GM12878 (cell line): ENCODE measurements around the gene DNAH3. TPM values are rescaled to one million over a fixed set of nuclear protein-coding genes. Genes with fewer than 3 reads are reported as not detected.

Source experiments
- ATAC-seq: fragments of 200-7000 bp; cut with Tn5 transposase; 3 replicates; pipeline ENCODE4 v1.9.1; 2020; ENCODE audit warnings: mild to moderate bottlenecking, moderate library complexity
- BruUV-seq: library from RNA; stranded (reverse); fragments of 400-500 nt; replicated peaks from 2 replicates; lab custom pipeline; 2021; lab: Mats Ljungman, UMichigan
- CTCF ChIA-PET: fragments of 300-600 bp; sonication (Branson Sonifier 250); formaldehyde crosslinking; extraction: SDS; loops from one replicate; lab custom pipeline; 2021; ENCODE audit warnings: inconsistent platforms; lab: Yijun Ruan, JAX
- POLR2A ChIA-PET: fragments of 350-600 bp; formaldehyde crosslinking; extraction: SDS; loops from one replicate; lab custom pipeline; 2021; ENCODE audit warnings: inconsistent platforms; lab: Charles Lee
- RAD21 ChIA-PET: fragments of 300-600 bp; sonication (Branson Sonifier 250); formaldehyde crosslinking; loops from one replicate; lab custom pipeline; 2023; ENCODE audit warnings: antibody characterized with exemption; ENCODE audit not compliant: unreplicated experiment; lab: Charles Lee
- SMC1A ChIA-PET: fragments of 300-600 bp; sonication (Branson Sonifier 250); formaldehyde crosslinking; loops from one replicate; lab custom pipeline; 2023; ENCODE audit not compliant: unreplicated experiment, uncharacterized antibody; lab: Charles Lee
- DNase-seq: peaks from one replicate; pipeline ENCODE4 v3.0.0-alpha.2; 2011; ENCODE audit warnings: low read depth, low spot score
- FAIRE-seq: peaks from 3 replicates; lab custom pipeline; 2011; peaks lifted over from hg19 to GRCh38; lab: Jason Lieb, UNC
- H2AFZ ChIP-seq: 2 replicates; pipeline ENCODE4 v1.6.0; 2011; ENCODE audit warnings: low read depth, low read length, control low read depth; ENCODE audit not compliant: control insufficient read depth
- H3K27ac ChIP-seq: 2 replicates; pipeline ENCODE4 v1.5.1; 2011; ENCODE audit warnings: control low read depth; ENCODE audit not compliant: control insufficient read depth, insufficient read depth
- H3K27me3 ChIP-seq, 2 experiments: replicated peaks in 1 of 2; 2 replicates each; pipeline versions ENCODE4 v1.6.0 to v1.6.1; 2011; ENCODE audit warnings: low read length in 1 of 2; ENCODE audit not compliant: control insufficient read depth in 2 of 2, insufficient read depth in 2 of 2
- H3K36me3 ChIP-seq, 2 experiments: 2 replicates each; pipeline ENCODE4 v1.5.1; 2011; ENCODE audit warnings: low read length in 1 of 2; ENCODE audit not compliant: control insufficient read depth in 2 of 2, insufficient read depth in 2 of 2
- H3K4me1 ChIP-seq: 2 replicates; pipeline ENCODE4 v1.6.1; 2011; ENCODE audit warnings: mild to moderate bottlenecking, low read length, moderate library complexity, mixed read lengths; ENCODE audit not compliant: control insufficient read depth, insufficient read depth
- H3K4me2 ChIP-seq: 2 replicates; pipeline ENCODE4 v1.6.0; 2011; ENCODE audit warnings: control low read depth; ENCODE audit not compliant: control insufficient read depth, insufficient read depth
- H3K4me3 ChIP-seq: fragments of 200-600 bp; sonication (generic); 2 replicates; pipeline ENCODE4 v1.5.1; 2016
- H3K79me2 ChIP-seq: 2 replicates; pipeline ENCODE4 v1.6.0; 2011; ENCODE audit warnings: low read length; ENCODE audit not compliant: control insufficient read depth, insufficient read depth
- H3K9ac ChIP-seq: 2 replicates; pipeline ENCODE4 v1.8.0; 2011; ENCODE audit warnings: low read length, control low read depth, mixed read lengths; ENCODE audit not compliant: control insufficient read depth, insufficient read depth
- H3K9me3 ChIP-seq: replicated peaks from 3 replicates; pipeline ENCODE4 v1.5.1; 2011; ENCODE audit warnings: mild to moderate bottlenecking, low read length; ENCODE audit not compliant: control insufficient read depth, insufficient read depth
- H4K20me1 ChIP-seq: 2 replicates; pipeline ENCODE4 v1.6.0; 2011; ENCODE audit not compliant: control insufficient read depth, insufficient read depth
- MYB ChIP-seq: fragments of 150-350 bp; IDR thresholded peaks from 2 replicates; pipeline ENCODE4 v1.6.1; 2014; ENCODE audit warnings: mild to moderate bottlenecking, low read depth, low read length, borderline replicate concordance
- NFYA ChIP-seq: IDR thresholded peaks from 2 replicates; pipeline ENCODE4 v1.6.1; 2011; ENCODE audit warnings: low read depth, mild to moderate bottlenecking, low read length, improper control_type of control experiment, borderline replicate concordance
- NR2C2 ChIP-seq: IDR thresholded peaks from 2 replicates; pipeline ENCODE4 v1.6.1; 2011; ENCODE audit warnings: borderline replicate concordance, low read depth; ENCODE audit not compliant: control insufficient read depth, insufficient read length
- RUNX3 ChIP-seq: IDR thresholded peaks from 2 replicates; pipeline ENCODE4 v1.6.1; 2012; ENCODE audit warnings: low read length, inconsistent platforms
- ZNF217 ChIP-seq: fragments of 450-650 bp; IDR thresholded peaks from 2 replicates; pipeline ENCODE4 v1.6.1; 2017; ENCODE audit warnings: antibody characterized with exemption, mild to moderate bottlenecking
- WGBS: methylation state at CpG from one replicate; pipeline ENCODE4 v1.1.6; 2016; ENCODE audit warnings: low lambda C conversion rate; ENCODE audit not compliant: insufficient replicate concordance, insufficient coverage; ENCODE audit errors: missing lambda C conversion rate; 5-methylcytosine and 5-hydroxymethylcytosine counted together
- in situ Hi-C: fragments of 300-500 bp; cut with MboI; formaldehyde crosslinking; loops from 9 replicates; pipeline ENCODE4 v1.14.3; 2018; ENCODE audit warnings: mixed read lengths
- intact Hi-C: fragments of 100-400 bp; cut with micrococcal nuclease; formaldehyde crosslinking; loops from one replicate; pipeline ENCODE4 v1.14.2; 2022; ENCODE audit not compliant: unreplicated experiment
- polyA plus RNA-seq, 11 experiments: library from polyadenylated mRNA; depleted of rRNA in 4 of 11; unstranded in 6 of 11; stranded (reverse) in 5 of 11; fragments of >200 nt; fragmentation: Nextera tagmentation in 4 of 11; fragmentation: Illumina TruSeq in 1 of 11; extraction: Ambion mirVana in 4 of 11; extraction: Trizol in 1 of 11; gene quantifications; 1 replicate in 1 of 11; 2 replicates in 10 of 11; pipeline versions ENCODE4 v1.2.1 to v1.2.3, GENCODE V29; 2011 to 2016; ENCODE audit warnings: inconsistent platforms in 2 of 11, missing spikeins in 2 of 11, low read depth in 1 of 11
- total RNA-seq, 4 experiments: library from RNA; depleted of rRNA in 3 of 4; stranded (reverse); fragments of >200 nt in 3 of 4; fragmentation: Illumina TruSeq in 1 of 4; extraction: Trizol in 1 of 4; gene quantifications; 2 replicates each; pipeline versions ENCODE4 v1.2.1 to v1.2.3, GENCODE V29; 2013 to 2021
- TF ChIP-seq, protein P1 (sequence below): fragments of 450-650 bp; IDR thresholded peaks from 2 replicates; pipeline ENCODE4 v1.6.1; 2017; ENCODE audit warnings: borderline replicate concordance
- TF ChIP-seq, protein P2 (sequence below): fragments of 450-650 bp; formaldehyde crosslinking; IDR thresholded peaks from 2 replicates; pipeline ENCODE4 v1.5.0; 2022; ENCODE audit warnings: mild to moderate bottlenecking, missing genetic modification characterization

The DNAH3 gene
- total and polyA plus RNA-seq, 10 of the 15 experiments (the other 5 are each of a cell fraction or from before 2014, with no cell fraction given) = under 0.01 to 0.04 (median 0.04) TPM; not detected in 5

DNA sequence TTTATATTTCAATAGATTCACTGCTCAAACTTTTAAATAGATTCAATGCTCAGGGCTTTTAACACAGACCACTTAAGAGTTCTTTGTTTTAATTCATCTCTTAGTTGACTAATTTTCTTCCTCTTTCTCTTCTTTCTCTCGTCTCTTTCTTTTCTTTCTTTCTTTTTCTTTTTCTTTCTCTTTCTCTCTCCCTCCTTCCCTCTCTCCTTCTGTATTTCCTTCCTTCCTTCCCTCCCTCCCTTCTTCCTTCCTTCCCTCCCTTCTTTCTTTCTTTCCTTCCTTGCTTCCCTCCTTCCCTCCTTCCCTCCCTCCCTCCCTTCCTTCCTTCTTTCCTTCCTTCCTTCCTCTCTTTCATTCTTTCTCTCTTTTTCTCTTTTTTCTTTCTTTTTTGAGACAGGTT lies 145.6 kb downstream of the DNAH3 start:
- intact Hi-C loops = no loop called here
- no peak for TF ChIP-seq NR2C2
- no peak for TF ChIP-seq NFYA
- TF ChIP-seq, protein P1, sequence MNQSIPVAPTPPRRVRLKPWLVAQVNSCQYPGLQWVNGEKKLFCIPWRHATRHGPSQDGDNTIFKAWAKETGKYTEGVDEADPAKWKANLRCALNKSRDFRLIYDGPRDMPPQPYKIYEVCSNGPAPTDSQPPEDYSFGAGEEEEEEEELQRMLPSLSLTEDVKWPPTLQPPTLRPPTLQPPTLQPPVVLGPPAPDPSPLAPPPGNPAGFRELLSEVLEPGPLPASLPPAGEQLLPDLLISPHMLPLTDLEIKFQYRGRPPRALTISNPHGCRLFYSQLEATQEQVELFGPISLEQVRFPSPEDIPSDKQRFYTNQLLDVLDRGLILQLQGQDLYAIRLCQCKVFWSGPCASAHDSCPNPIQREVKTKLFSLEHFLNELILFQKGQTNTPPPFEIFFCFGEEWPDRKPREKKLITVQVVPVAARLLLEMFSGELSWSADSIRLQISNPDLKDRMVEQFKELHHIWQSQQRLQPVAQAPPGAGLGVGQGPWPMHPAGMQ = no peak
- no peak for TF ChIP-seq RUNX3
- TF ChIP-seq ZNF217 = no peak
- TF ChIP-seq, protein P2, sequence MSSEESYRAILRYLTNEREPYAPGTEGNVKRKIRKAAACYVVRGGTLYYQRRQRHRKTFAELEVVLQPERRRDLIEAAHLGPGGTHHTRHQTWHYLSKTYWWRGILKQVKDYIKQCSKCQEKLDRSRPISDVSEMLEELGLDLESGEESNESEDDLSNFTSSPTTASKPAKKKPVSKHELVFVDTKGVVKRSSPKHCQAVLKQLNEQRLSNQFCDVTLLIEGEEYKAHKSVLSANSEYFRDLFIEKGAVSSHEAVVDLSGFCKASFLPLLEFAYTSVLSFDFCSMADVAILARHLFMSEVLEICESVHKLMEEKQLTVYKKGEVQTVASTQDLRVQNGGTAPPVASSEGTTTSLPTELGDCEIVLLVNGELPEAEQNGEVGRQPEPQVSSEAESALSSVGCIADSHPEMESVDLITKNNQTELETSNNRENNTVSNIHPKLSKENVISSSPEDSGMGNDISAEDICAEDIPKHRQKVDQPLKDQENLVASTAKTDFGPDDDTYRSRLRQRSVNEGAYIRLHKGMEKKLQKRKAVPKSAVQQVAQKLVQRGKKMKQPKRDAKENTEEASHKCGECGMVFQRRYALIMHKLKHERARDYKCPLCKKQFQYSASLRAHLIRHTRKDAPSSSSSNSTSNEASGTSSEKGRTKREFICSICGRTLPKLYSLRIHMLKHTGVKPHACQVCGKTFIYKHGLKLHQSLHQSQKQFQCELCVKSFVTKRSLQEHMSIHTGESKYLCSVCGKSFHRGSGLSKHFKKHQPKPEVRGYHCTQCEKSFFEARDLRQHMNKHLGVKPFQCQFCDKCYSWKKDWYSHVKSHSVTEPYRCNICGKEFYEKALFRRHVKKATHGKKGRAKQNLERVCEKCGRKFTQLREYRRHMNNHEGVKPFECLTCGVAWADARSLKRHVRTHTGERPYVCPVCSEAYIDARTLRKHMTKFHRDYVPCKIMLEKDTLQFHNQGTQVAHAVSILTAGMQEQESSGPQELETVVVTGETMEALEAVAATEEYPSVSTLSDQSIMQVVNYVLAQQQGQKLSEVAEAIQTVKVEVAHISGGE = no peak
- no peak for TF ChIP-seq MYB
- no peaks in the 10 kb centered on the region for H3K27me3 ChIP-seq
- H3K4me1 ChIP-seq = no peaks in the 10 kb centered on the region
- ChIA-PET POLR2A (no interaction called here), SMC1A (interaction anchor here (0.7 kb wide), 1 partner anchor 1151 kb away, joined by 4 read pairs; no protein-coding TSS in a partner anchor), RAD21 (no interaction called here), CTCF (interaction anchor here (0.6 to 0.9 kb wide), 2 partner anchors 112 to 155 kb away, joined by 3 read pairs; no protein-coding TSS in a partner anchor)
- H3K4me2 ChIP-seq = no peak overlapping the region
- in situ Hi-C loops = no loop called here
- no peak overlapping the region for H3K9ac ChIP-seq
- BruUV-seq = no TSS peak
- ATAC-seq = no peak
- no peaks in the 10 kb centered on the region for H3K79me2 ChIP-seq
- no peak overlapping the region for H2AFZ ChIP-seq
- H3K27ac ChIP-seq = no peak overlapping the region
- FAIRE-seq = no peak
- DNase-seq = no peak
- WGBS = 0% methylated on average over 1 of the region's 1 CpG
- H4K20me1 ChIP-seq = no peaks in the 10 kb centered on the region
- H3K9me3 ChIP-seq = no peaks in the 10 kb centered on the region
- H3K4me3 ChIP-seq = no peak overlapping the region
- H3K36me3 ChIP-seq = no peaks in the 10 kb centered on the region
